Thyroid gland (tissue), 4 donors: ENCODE measurements around the gene MEF2B.

Experiments used
- CTCF ChIP-seq, 6 experiments: fragments of 200-600 bp in 3 of 6; fragments of 450-650 bp in 3 of 6; sonication (generic) in 3 of 6; IDR thresholded peaks; one replicate each; pipeline ENCODE4 v1.5.1; 2016 to 2019; ENCODE audit warnings: antibody characterized with exemption in 6 of 6, mild to moderate bottlenecking in 2 of 6, inconsistent platforms in 1 of 6, moderate library complexity in 1 of 6
- POLR2A ChIP-seq, 2 donors: fragments of 450-650 bp; IDR thresholded peaks; one replicate each; pipeline ENCODE4 v1.6.1; 2017; ENCODE audit warnings: antibody characterized with exemption in 2 of 2, mild to moderate bottlenecking in 2 of 2, moderate library complexity in 1 of 2

- TF ChIP-seq POLR2A (IDR thresholded peaks at IDR 0.05) (no peak), CTCF (IDR thresholded peaks at IDR 0.05) (no peak)
Measured at GRCh38 chr19:19170873-19171672, 1.0 kb upstream of the MEF2B start.
